Ovary (tissue), 3 donors: ENCODE measurements around the gene PHACTR3.

Experiments used
- CTCF ChIP-seq, 3 donors: fragments of 450-650 bp in 2 of 3; fragments of 200-600 bp in 1 of 3; IDR thresholded peaks; one replicate each; pipeline versions ENCODE4 v1.5.1 to v1.8.0; 2016 to 2022; ENCODE audit warnings: antibody characterized with exemption in 3 of 3, mild to moderate bottlenecking in 1 of 3
- EP300 ChIP-seq: sonication (generic); formaldehyde crosslinking; IDR thresholded peaks from one replicate; pipeline ENCODE4 v1.6.1; 2017; ENCODE audit warnings: antibody characterized with exemption
- POLR2A ChIP-seq: fragments of 450-650 bp; IDR thresholded peaks from one replicate; pipeline ENCODE4 v1.6.1; 2017; ENCODE audit warnings: antibody characterized with exemption, mild to moderate bottlenecking, moderate library complexity
- donor health status: DM: no; HTN: no; CAD: no.

- no peak for TF ChIP-seq CTCF (IDR thresholded peaks at IDR 0.05)
- no peak for TF ChIP-seq POLR2A
- TF ChIP-seq EP300, result no peak
Observed at GRCh38 chr20:59731376-59731775, 127.0 kb downstream of the PHACTR3 start.
